A549 (cell line): ENCODE data around the gene AFDN.

Source experiments
- CTCF ChIP-seq: fragments of >200 bp; sonication (Bioruptor Twin); formaldehyde crosslinking; IDR thresholded peaks from 3 replicates; pipeline ENCODE4 v1.5.1; 2016
- JUN ChIP-seq, 2 experiments: fragments of >200 bp; sonication (Bioruptor Twin); formaldehyde crosslinking; IDR thresholded peaks; 2 replicates in 1 of 2; 3 replicates in 1 of 2; pipeline ENCODE4 v1.6.1; 2016 to 2017
- MYC ChIP-seq: IDR thresholded peaks from 2 replicates; pipeline ENCODE4 v1.6.1; 2012; ENCODE audit warnings: mild to moderate bottlenecking, inconsistent platforms, low read length, improper control_type of control experiment, borderline replicate concordance

GRCh38 chr6:167778497-167779128 is 48.1 kb upstream of the AFDN start:
- no peak for TF ChIP-seq MYC
- TF ChIP-seq CTCF: no peak
- no peak for TF ChIP-seq JUN (IDR thresholded peaks at IDR 0.05)
